Cardiac muscle cell (in vitro differentiated cells and primary cell): Measurements from ENCODE around the gene PCDHB4. TPM values are rescaled to one million over a fixed set of nuclear protein-coding genes. Genes with fewer than 3 reads are reported as not detected.
"Not testable (repeated sequence)": the region's sequence is repeated elsewhere in the genome, so short reads cannot be mapped to it uniquely, and the experiment has no call there.

Source experiments
- DNase-seq, 2 donors: peaks; one replicate each; pipeline versions ENCODE4 v3.0.0 to v3.0.0-alpha.2; 2010 to 2017; ENCODE audit warnings: low read depth in 1 of 2, low spot score in 1 of 2
- H3K27ac ChIP-seq: fragments of 200-600 bp; sonication (generic); 2 replicates; pipeline ENCODE4 v1.5.1; 2016
- H3K27me3 ChIP-seq: fragments of 200-600 bp; sonication (generic); 2 replicates; pipeline ENCODE4 v1.6.0; 2016; ENCODE audit warnings: control low read depth
- H3K36me3 ChIP-seq: fragments of 200-600 bp; sonication (generic); 2 replicates; pipeline ENCODE4 v1.5.1; 2016; ENCODE audit warnings: control low read depth
- H3K4me1 ChIP-seq: fragments of 200-600 bp; sonication (generic); 2 replicates; pipeline ENCODE4 v1.8.1; 2017; ENCODE audit warnings: low read depth, mild to moderate bottlenecking, mixed run types
- H3K4me3 ChIP-seq: fragments of 200-600 bp; sonication (generic); 2 replicates; pipeline ENCODE4 v1.5.1; 2016; ENCODE audit warnings: mild to moderate bottlenecking
- H3K9me3 ChIP-seq: fragments of 200-600 bp; sonication (generic); 2 replicates; pipeline ENCODE4 v1.5.1; 2017; ENCODE audit warnings: low read depth, mild to moderate bottlenecking, control low read depth
- polyA plus RNA-seq: library from polyadenylated mRNA; unstranded; fragments of >200 nt; fragmentation: Nextera tagmentation; extraction: Ambion mirVana; gene quantifications from 2 replicates; pipeline ENCODE4 v1.2.1, GENCODE V29; 2016
- total RNA-seq: library from RNA; depleted of rRNA; stranded (reverse); fragments of >200 nt; gene quantifications from 2 replicates; pipeline ENCODE4 v1.2.3, GENCODE V29; 2016
- TF ChIP-seq, protein P1 (sequence below): IDR thresholded peaks from 2 replicates; pipeline ENCODE4 v1.5.1; 2012; ENCODE audit warnings: low read depth, mild to moderate bottlenecking, low read length

PCDHB4 gene
- total and polyA plus RNA-seq, 2 experiments from 2014 or later, result 0.75 to 5.2 TPM

DNA sequence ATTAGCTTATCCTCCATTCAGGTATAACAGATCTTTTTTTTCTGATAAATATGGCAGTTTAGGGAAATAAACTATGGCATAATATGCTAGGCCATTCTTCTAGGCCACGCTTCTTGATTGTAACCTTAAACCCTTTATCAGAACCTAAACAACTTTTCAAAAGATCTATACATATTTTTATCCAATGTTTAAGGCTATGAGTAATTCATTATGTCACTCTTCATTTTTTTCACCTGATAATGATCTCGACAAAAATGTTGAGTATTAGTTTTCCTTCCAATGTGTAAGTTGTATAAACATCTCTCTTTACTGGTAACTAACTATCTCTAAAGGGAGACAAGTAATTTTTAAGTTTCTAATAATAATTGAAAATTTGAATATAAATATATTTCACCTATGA, 2.4 kb upstream of the PCDHB4 start:
- H3K4me1 ChIP-seq, result no peaks in the 10 kb centered on the region
- H3K27me3 ChIP-seq, result no peaks in the 10 kb centered on the region
- H3K36me3 ChIP-seq, result no peaks in the 10 kb centered on the region
- TF ChIP-seq, protein P1, sequence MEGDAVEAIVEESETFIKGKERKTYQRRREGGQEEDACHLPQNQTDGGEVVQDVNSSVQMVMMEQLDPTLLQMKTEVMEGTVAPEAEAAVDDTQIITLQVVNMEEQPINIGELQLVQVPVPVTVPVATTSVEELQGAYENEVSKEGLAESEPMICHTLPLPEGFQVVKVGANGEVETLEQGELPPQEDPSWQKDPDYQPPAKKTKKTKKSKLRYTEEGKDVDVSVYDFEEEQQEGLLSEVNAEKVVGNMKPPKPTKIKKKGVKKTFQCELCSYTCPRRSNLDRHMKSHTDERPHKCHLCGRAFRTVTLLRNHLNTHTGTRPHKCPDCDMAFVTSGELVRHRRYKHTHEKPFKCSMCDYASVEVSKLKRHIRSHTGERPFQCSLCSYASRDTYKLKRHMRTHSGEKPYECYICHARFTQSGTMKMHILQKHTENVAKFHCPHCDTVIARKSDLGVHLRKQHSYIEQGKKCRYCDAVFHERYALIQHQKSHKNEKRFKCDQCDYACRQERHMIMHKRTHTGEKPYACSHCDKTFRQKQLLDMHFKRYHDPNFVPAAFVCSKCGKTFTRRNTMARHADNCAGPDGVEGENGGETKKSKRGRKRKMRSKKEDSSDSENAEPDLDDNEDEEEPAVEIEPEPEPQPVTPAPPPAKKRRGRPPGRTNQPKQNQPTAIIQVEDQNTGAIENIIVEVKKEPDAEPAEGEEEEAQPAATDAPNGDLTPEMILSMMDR, result no peak
- H3K9me3 ChIP-seq, result no peaks in the 10 kb centered on the region
- H3K27ac ChIP-seq, result no peak overlapping the region
- H3K4me3 ChIP-seq, result no peak overlapping the region
- DNase-seq, result no peak

GRCh38 chr5:141121985-141122384, 367 bp downstream of the PCDHB4 start:
- Histone ChIP-seq H3K27me3 (no peaks in the 10 kb centered on the region), H3K9me3 (no peaks in the 10 kb centered on the region), H3K4me1 (no peaks in the 10 kb centered on the region), H3K36me3 (no peaks in the 10 kb centered on the region), H3K4me3 (no peak overlapping the region), H3K27ac (no peak overlapping the region)
- TF ChIP-seq, protein P1, result no peak
- DNase-seq, result no peak

- not testable (repeated sequence) for H3K4me3 ChIP-seq, H3K36me3 ChIP-seq, DNase-seq, H3K9me3 ChIP-seq, H3K27me3 ChIP-seq, H3K27ac ChIP-seq, H3K4me1 ChIP-seq
Measured at GRCh38 chr5:141123396-141124135, 1.9 kb downstream of the PCDHB4 start.

DNA sequence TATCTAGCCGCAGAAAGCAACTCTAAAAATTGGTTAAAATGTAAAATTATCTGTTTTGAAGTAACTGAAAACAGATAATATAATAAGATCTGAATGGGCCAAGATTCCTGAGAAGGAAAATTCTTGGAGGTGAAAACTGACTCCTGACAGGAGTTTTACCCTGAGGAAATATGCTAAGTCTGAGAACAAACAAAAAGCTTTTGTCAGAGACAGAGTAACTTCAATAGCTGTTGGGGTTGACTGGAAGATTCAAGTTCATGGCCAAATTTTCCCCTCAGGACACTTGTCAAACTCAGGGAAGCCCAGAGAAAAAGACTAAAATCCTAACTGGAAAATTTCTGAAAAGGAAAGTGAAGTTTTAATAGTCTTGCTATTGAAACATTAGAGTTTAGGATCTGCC, 5.7 kb downstream of the PCDHB4 start:
- no peak for DNase-seq
- H3K27ac ChIP-seq, result peak overlapping the region; percentile 39
- H3K36me3 ChIP-seq, result no peaks in the 10 kb centered on the region
- H3K4me3 ChIP-seq, result no peak overlapping the region
- H3K4me1 ChIP-seq, result peaks cover 7% of the 10 kb centered on the region
- H3K27me3 ChIP-seq, result no peaks in the 10 kb centered on the region
- no peaks in the 10 kb centered on the region for H3K9me3 ChIP-seq
- TF ChIP-seq, protein P1, result no peak

- no peaks in the 10 kb centered on the region for H3K27me3 ChIP-seq
- peak within 1 kb of the TSS; percentile 51 for H3K27ac ChIP-seq
- DNase-seq, result peak; percentile 6 to 35
- H3K4me1 ChIP-seq, result no peaks in the 10 kb centered on the region
- H3K4me3 ChIP-seq, result peak within 1 kb of the TSS; percentile 43
- peaks cover 4% of the 10 kb centered on the region for H3K36me3 ChIP-seq
- no peaks in the 10 kb centered on the region for H3K9me3 ChIP-seq
- TF ChIP-seq, protein P1, result peak; percentile 24
Measured at GRCh38 chr5:141135030-141135717, 13.6 kb downstream of the PCDHB4 start, which contains the start of gene PCDHB5. PCDHB5 (plus strand) TSS chr5:141135206; CDS start chr5:141135435, 229 bp downstream.

DNA sequence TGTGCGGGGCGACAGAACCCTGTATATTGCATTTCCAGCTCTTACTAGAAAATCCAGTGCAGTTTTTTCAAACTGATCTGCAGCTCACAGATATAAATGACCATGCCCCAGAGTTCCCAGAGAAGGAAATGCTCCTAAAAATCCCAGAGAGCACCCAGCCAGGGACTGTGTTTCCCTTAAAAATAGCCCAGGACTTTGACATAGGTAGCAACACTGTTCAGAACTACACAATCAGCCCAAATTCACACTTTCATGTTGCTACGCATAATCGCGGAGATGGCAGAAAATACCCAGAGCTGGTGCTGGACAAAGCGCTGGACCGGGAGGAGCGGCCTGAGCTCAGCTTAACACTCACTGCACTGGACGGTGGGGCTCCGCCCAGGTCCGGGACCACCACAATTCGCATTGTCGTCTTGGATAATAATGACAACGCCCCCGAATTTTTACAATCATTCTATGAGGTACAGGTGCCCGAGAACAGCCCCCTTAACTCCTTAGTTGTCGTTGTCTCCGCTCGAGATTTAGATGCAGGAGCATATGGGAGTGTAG, 14.2 kb downstream of the PCDHB4 start:
- H3K27me3 ChIP-seq, result no peaks in the 10 kb centered on the region
- TF ChIP-seq, protein P1, result no peak
- H3K36me3 ChIP-seq, result peaks cover 4% of the 10 kb centered on the region
- no peak for DNase-seq
- no peak overlapping the region for H3K27ac ChIP-seq
- H3K4me3 ChIP-seq, result peak overlapping the region; percentile 43
- H3K4me1 ChIP-seq, result no peaks in the 10 kb centered on the region
- no peaks in the 10 kb centered on the region for H3K9me3 ChIP-seq

DNA sequence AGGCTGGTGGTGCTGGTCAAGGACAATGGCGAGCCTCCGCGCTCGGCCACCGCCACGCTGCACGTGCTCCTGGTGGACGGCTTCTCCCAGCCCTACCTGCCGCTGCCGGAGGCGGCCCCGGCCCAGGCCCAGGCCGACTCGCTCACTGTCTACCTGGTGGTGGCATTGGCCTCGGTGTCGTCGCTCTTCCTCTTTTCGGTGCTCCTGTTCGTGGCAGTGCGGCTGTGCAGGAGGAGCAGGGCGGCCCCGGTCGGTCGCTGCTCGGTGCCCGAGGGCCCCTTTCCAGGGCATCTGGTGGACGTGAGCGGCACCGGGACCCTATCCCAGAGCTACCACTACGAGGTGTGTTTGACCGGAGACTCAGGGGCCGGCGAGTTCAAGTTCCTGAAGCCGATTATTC, 15.7 kb downstream of the PCDHB4 start:
- not testable (repeated sequence) for H3K27ac ChIP-seq, H3K4me1 ChIP-seq, H3K4me3 ChIP-seq, H3K9me3 ChIP-seq, H3K36me3 ChIP-seq, H3K27me3 ChIP-seq, DNase-seq
